GM19395 (cell line): ENCODE results near the gene ATRN.
A peak's percentile ranks its signal among the peaks of the same experiment; 100 is the strongest.
"Not testable (repeated sequence)": the region's sequence is repeated elsewhere in the genome, so short reads cannot be mapped to it uniquely, and the experiment has no call there.

Experiments
- ATAC-seq: cut with Tn5 transposase; IDR thresholded peaks from one replicate; pipeline ENCODE4 v1.9.1; 2021; ENCODE audit warnings: mild to moderate bottlenecking, moderate library complexity; ENCODE audit not compliant: unreplicated experiment

ATRN gene

GRCh38 chr20:3470627-3471396 lies at the start of gene ATRN:
TSS of gene ATRN (plus strand) at chr20:3471018. CDS start at chr20:3471108, 90 bp downstream.
- peak; percentile 73 for ATAC-seq

GRCh38 chr20:3421985-3422384 lies 48.8 kb upstream of the ATRN start:
- no peak for ATAC-seq

GRCh38 chr20:3423126-3423525 lies 47.7 kb upstream of the ATRN start:
- ATAC-seq = no peak

GRCh38 chr20:3426766-3427165 lies 44.1 kb upstream of the ATRN start:
- ATAC-seq = not testable (repeated sequence)

- peak; percentile 95 for ATAC-seq
These were observed 40.3 kb upstream of the ATRN start for GRCh38 chr20:3430376-3431069.

GRCh38 chr20:3431109-3431508 lies 39.7 kb upstream of the ATRN start:
- no peak for ATAC-seq

- no peak for ATAC-seq
These were observed 38.0 kb upstream of the ATRN start for GRCh38 chr20:3432844-3433243.

- ATAC-seq = no peak
These were observed 37.1 kb upstream of the ATRN start for GRCh38 chr20:3433744-3434143.

- ATAC-seq = no peak
These were observed 36.6 kb upstream of the ATRN start for GRCh38 chr20:3434232-3434631.

- no peak for ATAC-seq
These were observed 33.8 kb upstream of the ATRN start for GRCh38 chr20:3436864-3437574.

- no peak for ATAC-seq
These were observed 24.0 kb upstream of the ATRN start for GRCh38 chr20:3446779-3447178.

GRCh38 chr20:3447321-3447720 lies 23.5 kb upstream of the ATRN start:
- no peak for ATAC-seq

- no peak for ATAC-seq
These were observed 21.5 kb upstream of the ATRN start for GRCh38 chr20:3449319-3449718.

- no peak for ATAC-seq
These were observed 18.7 kb upstream of the ATRN start for GRCh38 chr20:3452136-3452535.

- no peak for ATAC-seq
These were observed 18.1 kb upstream of the ATRN start for GRCh38 chr20:3452690-3453089.

- ATAC-seq = no peak
These were observed 16.0 kb upstream of the ATRN start for GRCh38 chr20:3454831-3455230.

- no peak for ATAC-seq
These were observed 14.2 kb upstream of the ATRN start for GRCh38 chr20:3456648-3457047.

GRCh38 chr20:3459881-3460307 lies 10.9 kb upstream of the ATRN start:
- ATAC-seq = no peak

GRCh38 chr20:3461211-3461771 lies 9.5 kb upstream of the ATRN start:
- ATAC-seq = no peak

GRCh38 chr20:3461911-3462677 lies 8.7 kb upstream of the ATRN start:
- ATAC-seq = no peak

GRCh38 chr20:3464166-3464565 lies 6.7 kb upstream of the ATRN start:
- no peak for ATAC-seq
